Endothelial cell (in vitro differentiated cells): ENCODE results near the gene DNAH3. TPM values are rescaled to one million over a fixed set of nuclear protein-coding genes. Genes with fewer than 3 reads are reported as not detected.

Source experiments
- DNase-seq: peaks from one replicate; pipeline ENCODE4 v3.0.0; 2021; ENCODE audit warnings: low spot score
- H3K27ac Mint-ChIP-seq: one replicate; pipeline ENCODE4 v1.8.0; 2021; ENCODE audit warnings: mixed read lengths, inconsistent platforms; ENCODE audit not compliant: unreplicated experiment
- H3K27me3 Mint-ChIP-seq: one replicate; pipeline ENCODE4 v1.8.0; 2021; ENCODE audit warnings: mild to moderate bottlenecking, moderate library complexity, mixed read lengths, inconsistent platforms; ENCODE audit not compliant: unreplicated experiment
- H3K36me3 Mint-ChIP-seq: one replicate; pipeline ENCODE4 v1.8.0; 2021; ENCODE audit warnings: mild to moderate bottlenecking, low read depth, mixed read lengths, inconsistent platforms; ENCODE audit not compliant: unreplicated experiment
- H3K4me1 Mint-ChIP-seq: one replicate; pipeline ENCODE4 v1.8.0; 2021; ENCODE audit warnings: mild to moderate bottlenecking, mixed read lengths, inconsistent platforms; ENCODE audit not compliant: unreplicated experiment
- H3K4me3 Mint-ChIP-seq: one replicate; pipeline ENCODE4 v1.8.0; 2021; ENCODE audit warnings: mild to moderate bottlenecking, mixed read lengths, inconsistent platforms; ENCODE audit not compliant: unreplicated experiment
- H3K9me3 Mint-ChIP-seq: one replicate; pipeline ENCODE4 v1.8.0; 2021; ENCODE audit warnings: mixed read lengths, inconsistent platforms; ENCODE audit not compliant: unreplicated experiment
- CTCF ChIP-seq: fragments of 200-600 bp; sonication (generic); IDR thresholded peaks from one replicate; pipeline ENCODE4 v1.5.0; 2021; ENCODE audit warnings: antibody characterized with exemption; ENCODE audit not compliant: unreplicated experiment
- total RNA-seq: library from RNA; stranded (reverse); fragmentation: NEBNext Ultra II Directional; extraction: Animal tissue kit (Norgen Biotek cat#: 25700); gene quantifications from one replicate; pipeline ENCODE4 v1.2.1, GENCODE V29; 2021; ENCODE audit not compliant: unreplicated experiment

Gene DNAH3
- total RNA-seq, 1 donor from 2014 or later, result 0.05 TPM

- peaks cover under 1% of the 10 kb centered on the region for H3K36me3 Mint-ChIP-seq
- DNase-seq, result no peak
- H3K4me1 Mint-ChIP-seq, result peaks cover 44% of the 10 kb centered on the region
- no peak overlapping the region for H3K27ac Mint-ChIP-seq
- peaks cover 6% of the 10 kb centered on the region for H3K27me3 Mint-ChIP-seq
- H3K4me3 Mint-ChIP-seq, result no peak overlapping the region
- H3K9me3 Mint-ChIP-seq, result no peaks in the 10 kb centered on the region
- TF ChIP-seq CTCF, result no peak
Measured at GRCh38 chr16:20897253-20897897, 253.3 kb downstream of the DNAH3 start.

- peaks cover 6% of the 10 kb centered on the region for H3K36me3 Mint-ChIP-seq
- no peak overlapping the region for H3K27ac Mint-ChIP-seq
- TF ChIP-seq CTCF, result no peak
- H3K4me3 Mint-ChIP-seq, result no peak overlapping the region
- H3K4me1 Mint-ChIP-seq, result peaks cover 33% of the 10 kb centered on the region
- no peaks in the 10 kb centered on the region for H3K9me3 Mint-ChIP-seq
- H3K27me3 Mint-ChIP-seq, result peaks cover 1% of the 10 kb centered on the region
- no peak for DNase-seq
Measured at GRCh38 chr16:20894388-20894787, 256.3 kb downstream of the DNAH3 start.

- Mint-ChIP-seq H3K9me3 (no peaks in the 10 kb centered on the region), H3K27me3 (peaks cover 1% of the 10 kb centered on the region), H3K36me3 (peaks cover 6% of the 10 kb centered on the region), H3K4me1 (peaks cover 6% of the 10 kb centered on the region), H3K4me3 (no peak overlapping the region), H3K27ac (no peak overlapping the region)
- DNase-seq, result no peak
- no peak for TF ChIP-seq CTCF
Measured at GRCh38 chr16:20889625-20890275, 260.9 kb downstream of the DNAH3 start.

GRCh38 chr16:20887207-20887606 lies 263.4 kb downstream of the DNAH3 start:
- H3K4me3 Mint-ChIP-seq, result no peak overlapping the region
- H3K27ac Mint-ChIP-seq, result no peak overlapping the region
- H3K9me3 Mint-ChIP-seq, result no peaks in the 10 kb centered on the region
- DNase-seq, result no peak
- peaks cover 4% of the 10 kb centered on the region for H3K36me3 Mint-ChIP-seq
- peaks cover 3% of the 10 kb centered on the region for H3K4me1 Mint-ChIP-seq
- H3K27me3 Mint-ChIP-seq, result peaks cover 1% of the 10 kb centered on the region
- no peak for TF ChIP-seq CTCF

- Mint-ChIP-seq H3K4me1 (peaks cover 8% of the 10 kb centered on the region), H3K4me3 (no peak overlapping the region), H3K36me3 (no peaks in the 10 kb centered on the region), H3K27ac (no peak overlapping the region), H3K27me3 (peaks cover 1% of the 10 kb centered on the region), H3K9me3 (no peaks in the 10 kb centered on the region)
- no peak for DNase-seq
- no peak for TF ChIP-seq CTCF
Measured at GRCh38 chr16:20886320-20886719, 264.3 kb downstream of the DNAH3 start.
